Mononuclear cell (primary cell): ENCODE measurements around the gene DHX30. TPM values are rescaled to one million over a fixed set of nuclear protein-coding genes. Genes with fewer than 3 reads are reported as not detected.

Source experiments
- H3K27me3 ChIP-seq: 2 replicates; pipeline ENCODE4 v1.6.0; 2011; ENCODE audit warnings: low read length, control low read depth; ENCODE audit not compliant: insufficient read depth
- H3K4me1 ChIP-seq: 2 replicates; pipeline ENCODE4 v1.5.1; 2011; ENCODE audit warnings: mild to moderate bottlenecking, low read length, control low read depth; ENCODE audit not compliant: insufficient read depth
- H3K4me3 ChIP-seq: 2 replicates; pipeline ENCODE4 v1.5.1; 2011; ENCODE audit warnings: mild to moderate bottlenecking, low read length, moderate library complexity
- H3K9me3 ChIP-seq: 2 replicates; pipeline ENCODE4 v1.5.1; 2011; ENCODE audit warnings: low read depth, mild to moderate bottlenecking, control low read depth, low read length
- total RNA-seq: library from RNA; depleted of rRNA; stranded (reverse); fragments of >200 nt; gene quantifications from one replicate; pipeline ENCODE4 v1.2.3, GENCODE V29; 2012

The DHX30 gene
- total RNA-seq, 1 donor, result 49.1 TPM

DNA sequence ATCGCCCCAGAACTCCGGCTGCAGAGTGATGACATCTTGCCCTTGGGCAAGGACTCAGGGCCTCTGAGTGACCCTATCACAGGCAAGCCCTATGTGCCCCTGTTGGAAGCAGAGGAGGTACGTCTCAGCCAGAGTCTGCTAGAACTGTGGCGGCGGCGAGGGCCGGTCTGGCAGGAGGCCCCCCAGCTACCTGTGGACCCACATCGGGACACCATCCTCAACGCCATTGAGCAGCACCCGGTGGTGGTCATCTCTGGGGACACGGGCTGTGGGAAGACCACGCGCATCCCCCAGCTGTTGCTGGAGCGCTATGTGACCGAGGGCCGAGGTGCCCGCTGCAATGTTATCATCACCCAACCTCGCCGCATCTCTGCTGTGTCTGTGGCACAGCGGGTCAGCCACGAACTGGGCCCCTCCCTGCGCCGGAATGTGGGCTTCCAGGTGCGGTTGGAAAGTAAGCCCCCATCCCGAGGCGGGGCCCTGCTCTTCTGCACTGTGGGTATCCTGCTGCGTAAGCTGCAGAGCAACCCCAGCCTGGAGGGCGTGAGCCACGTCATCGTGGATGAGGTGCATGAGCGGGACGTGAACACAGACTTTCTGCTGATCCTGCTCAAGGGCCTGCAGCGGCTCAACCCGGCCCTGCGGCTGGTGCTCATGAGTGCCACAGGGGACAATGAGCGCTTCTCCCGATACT lies 43.4 kb downstream of the DHX30 start:
- no peak overlapping the region for H3K4me3 ChIP-seq
- H3K9me3 ChIP-seq, result no peaks in the 10 kb centered on the region
- no peaks in the 10 kb centered on the region for H3K27me3 ChIP-seq

DNA sequence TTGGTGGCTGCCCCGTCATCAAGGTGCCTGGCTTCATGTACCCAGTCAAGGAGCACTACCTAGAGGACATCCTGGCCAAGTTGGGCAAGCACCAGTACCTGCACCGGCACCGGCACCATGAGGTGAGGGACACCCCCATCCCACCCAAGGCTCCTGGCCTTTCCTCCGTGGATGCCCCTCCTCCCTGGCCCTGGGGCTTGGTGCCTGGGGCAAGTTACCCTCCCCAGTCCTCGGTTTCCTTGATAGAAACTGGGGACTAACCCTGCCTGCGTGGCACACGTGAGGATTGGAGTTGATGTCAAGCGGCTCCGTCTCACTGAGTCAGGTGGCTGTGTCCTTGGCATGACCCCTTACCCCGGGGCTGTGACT lies 43.9 kb downstream of the DHX30 start:
- Histone ChIP-seq H3K27me3 (no peaks in the 10 kb centered on the region), H3K4me1 (no peaks in the 10 kb centered on the region), H3K4me3 (no peak overlapping the region)

More for the DNA sequence above, 43.4 kb downstream of the DHX30 start:
- H3K4me1 ChIP-seq, result no peaks in the 10 kb centered on the region

GRCh38 chr3:47847260-47847659 lies 44.3 kb downstream of the DHX30 start:
- Histone ChIP-seq H3K4me1 (no peaks in the 10 kb centered on the region), H3K27me3 (no peaks in the 10 kb centered on the region), H3K9me3 (no peaks in the 10 kb centered on the region), H3K4me3 (no peak overlapping the region)

More for the DNA sequence above, 43.9 kb downstream of the DHX30 start:
- no peaks in the 10 kb centered on the region for H3K9me3 ChIP-seq

DNA sequence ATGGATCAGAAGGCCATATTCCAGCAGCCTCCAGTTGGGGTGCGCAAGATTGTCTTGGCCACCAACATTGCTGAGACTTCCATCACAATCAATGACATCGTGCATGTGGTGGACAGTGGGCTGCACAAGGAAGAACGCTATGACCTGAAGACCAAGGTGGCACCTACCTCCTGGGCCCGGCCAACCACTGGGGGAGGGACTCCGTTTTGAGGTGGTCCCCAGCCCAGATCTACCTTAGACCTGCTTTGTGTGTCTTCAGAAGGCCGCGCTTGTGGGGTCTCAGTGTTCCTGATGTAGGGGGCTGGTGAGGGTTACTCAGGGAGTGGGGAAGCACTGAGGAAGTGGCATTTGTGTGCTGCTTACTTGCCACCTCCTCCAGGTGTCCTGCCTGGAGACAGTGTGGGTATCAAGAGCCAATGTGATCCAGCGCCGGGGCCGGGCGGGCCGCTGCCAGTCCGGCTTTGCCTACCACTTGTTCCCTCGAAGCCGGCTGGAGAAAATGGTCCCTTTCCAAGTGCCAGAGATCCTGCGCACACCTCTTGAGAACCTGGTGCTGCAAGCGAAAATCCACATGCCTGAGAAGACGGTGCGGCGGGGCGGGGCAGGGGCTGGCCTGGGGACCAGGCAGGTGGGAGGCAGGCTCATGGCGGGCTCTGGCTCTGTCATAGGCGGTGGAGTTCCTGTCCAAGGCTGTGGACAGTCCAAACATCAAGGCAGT lies 45.0 kb downstream of the DHX30 start:
- Histone ChIP-seq H3K9me3 (no peaks in the 10 kb centered on the region), H3K4me3 (no peak overlapping the region), H3K4me1 (no peaks in the 10 kb centered on the region), H3K27me3 (no peaks in the 10 kb centered on the region)

- H3K4me3 ChIP-seq, result no peak overlapping the region
Measured at GRCh38 chr3:47848599-47849117, 45.7 kb downstream of the DHX30 start.

DNA sequence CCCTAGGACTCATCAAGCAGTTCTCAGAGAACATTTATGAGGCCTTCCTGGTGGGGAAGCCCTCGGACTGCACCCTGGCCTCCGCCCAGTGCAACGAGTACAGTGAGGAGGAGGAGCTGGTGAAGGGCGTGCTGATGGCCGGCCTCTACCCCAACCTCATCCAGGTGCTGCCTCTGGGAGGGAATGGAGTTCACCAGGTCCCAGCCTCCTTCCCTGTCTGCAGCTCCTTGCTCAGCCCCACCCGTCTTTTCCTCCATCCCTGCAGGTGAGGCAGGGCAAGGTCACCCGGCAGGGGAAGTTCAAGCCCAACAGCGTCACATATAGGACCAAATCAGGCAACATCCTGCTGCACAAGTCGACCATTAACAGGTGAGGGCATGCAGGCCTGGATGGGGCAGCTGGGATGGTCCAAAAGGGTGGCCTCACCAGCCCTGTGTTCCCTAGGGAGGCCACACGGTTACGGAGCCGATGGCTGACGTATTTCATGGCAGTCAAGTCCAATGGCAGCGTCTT lies 46.3 kb downstream of the DHX30 start:
- H3K4me3 ChIP-seq, result no peak overlapping the region
- H3K9me3 ChIP-seq, result no peaks in the 10 kb centered on the region
- no peaks in the 10 kb centered on the region for H3K4me1 ChIP-seq
- H3K27me3 ChIP-seq, result no peaks in the 10 kb centered on the region

More at GRCh38 chr3:47848599-47849117, 45.7 kb downstream of the DHX30 start:
- H3K9me3 ChIP-seq, result no peaks in the 10 kb centered on the region
- H3K4me1 ChIP-seq, result no peaks in the 10 kb centered on the region
- H3K27me3 ChIP-seq, result no peaks in the 10 kb centered on the region

DNA sequence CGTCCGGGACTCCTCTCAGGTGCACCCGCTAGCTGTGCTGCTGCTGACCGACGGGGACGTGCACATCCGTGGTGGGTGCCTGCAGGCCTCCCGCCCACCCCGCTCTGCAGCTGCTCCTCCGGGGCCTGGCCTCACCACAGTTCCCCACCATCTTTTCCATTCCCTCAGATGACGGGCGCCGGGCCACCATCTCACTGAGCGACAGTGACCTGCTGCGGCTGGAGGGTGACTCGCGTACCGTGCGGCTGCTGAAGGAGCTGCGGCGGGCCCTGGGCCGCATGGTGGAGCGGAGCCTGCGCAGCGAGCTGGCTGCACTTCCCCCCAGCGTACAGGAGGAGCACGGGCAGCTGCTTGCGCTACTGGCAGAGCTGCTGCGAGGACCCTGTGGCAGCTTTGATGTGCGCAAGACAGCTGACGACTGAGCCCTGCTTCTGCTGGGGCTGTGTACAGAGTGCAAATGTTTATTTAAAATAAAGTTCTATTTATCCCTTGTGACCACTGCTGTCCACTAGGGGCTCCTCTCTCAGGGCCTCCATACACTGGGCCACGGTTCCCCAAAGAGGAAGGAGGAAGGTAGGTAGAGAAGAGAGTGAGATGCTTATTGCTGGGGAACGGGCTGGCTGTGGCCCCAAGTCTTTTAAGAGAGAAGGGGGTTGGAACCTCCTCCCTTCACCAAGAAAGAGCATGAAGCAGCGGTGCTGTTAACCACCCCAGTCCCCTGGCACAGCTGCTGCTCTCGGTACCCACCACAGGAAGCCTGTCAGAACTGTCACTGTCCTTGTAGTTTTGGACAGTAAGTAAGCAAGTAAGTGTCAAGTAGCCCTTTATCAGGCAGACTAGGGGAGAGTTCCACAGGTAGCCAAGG lies 47.0 kb downstream of the DHX30 start:
- Histone ChIP-seq H3K27me3 (no peaks in the 10 kb centered on the region), H3K4me3 (no peak overlapping the region), H3K9me3 (no peaks in the 10 kb centered on the region), H3K4me1 (no peaks in the 10 kb centered on the region)

GRCh38 chr3:47850564-47851410 lies 47.8 kb downstream of the DHX30 start:
- H3K27me3 ChIP-seq, result no peaks in the 10 kb centered on the region
- H3K4me3 ChIP-seq, result no peak overlapping the region
- no peaks in the 10 kb centered on the region for H3K9me3 ChIP-seq
- H3K4me1 ChIP-seq, result no peaks in the 10 kb centered on the region

- Histone ChIP-seq H3K4me3 (no peak overlapping the region), H3K4me1 (no peaks in the 10 kb centered on the region), H3K9me3 (no peaks in the 10 kb centered on the region), H3K27me3 (no peaks in the 10 kb centered on the region)
Measured at GRCh38 chr3:47851888-47852603, 49.1 kb downstream of the DHX30 start.

DNA sequence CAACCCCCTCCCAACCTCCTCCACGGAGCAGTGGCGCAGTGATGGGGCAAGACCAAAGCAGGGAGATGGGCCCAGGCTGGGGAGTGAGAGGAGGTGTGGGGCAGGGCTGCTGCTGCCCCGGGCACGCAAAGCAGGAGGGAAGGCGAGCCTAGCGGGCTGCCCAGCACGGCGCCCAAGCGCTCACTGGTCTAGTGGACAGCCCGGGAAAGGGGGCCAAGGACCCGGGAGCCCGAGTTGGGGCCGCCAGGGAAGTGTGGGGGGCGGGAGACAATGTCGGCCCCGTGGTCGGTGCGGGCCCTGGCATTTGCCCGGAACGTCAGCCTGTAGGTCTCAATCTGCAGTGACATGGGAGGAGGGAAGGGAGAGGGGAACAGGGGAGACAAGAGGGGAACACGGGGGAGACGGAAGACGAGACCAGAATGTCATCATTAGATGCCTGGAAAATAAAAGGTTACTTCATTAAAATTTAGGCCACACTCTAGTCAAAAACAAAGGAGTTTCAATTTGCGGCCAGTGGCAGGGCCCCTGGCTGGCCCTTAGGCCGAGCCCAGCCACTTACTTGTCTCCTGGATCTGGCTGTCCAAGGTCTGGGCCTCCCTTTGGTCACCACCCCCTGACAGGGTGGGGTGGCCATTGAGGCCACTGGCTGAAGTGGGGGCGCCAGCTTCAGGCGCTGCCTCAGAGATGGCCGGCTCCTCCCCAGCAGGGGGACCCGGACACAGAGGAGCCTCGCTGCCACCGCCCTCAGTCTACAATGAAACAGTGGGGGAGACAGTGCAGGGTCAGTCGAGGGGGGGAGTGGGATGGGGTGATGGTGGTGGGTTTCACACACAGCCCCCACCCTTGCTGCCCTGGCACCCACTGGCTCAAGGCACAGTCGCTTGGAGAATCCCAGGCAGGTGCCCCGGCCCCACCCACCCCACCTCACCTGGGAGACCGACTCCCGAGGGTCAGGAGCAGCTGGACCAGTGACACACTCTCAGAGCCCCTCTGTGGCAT lies 50.0 kb downstream of the DHX30 start:
- Histone ChIP-seq H3K4me3 (no peak overlapping the region), H3K9me3 (no peaks in the 10 kb centered on the region), H3K27me3 (no peaks in the 10 kb centered on the region), H3K4me1 (no peaks in the 10 kb centered on the region)

- no peaks in the 10 kb centered on the region for H3K4me1 ChIP-seq
- H3K4me3 ChIP-seq, result no peak overlapping the region
- H3K9me3 ChIP-seq, result no peaks in the 10 kb centered on the region
- H3K27me3 ChIP-seq, result no peaks in the 10 kb centered on the region
Measured at GRCh38 chr3:47854267-47854666, 51.3 kb downstream of the DHX30 start.

- no peaks in the 10 kb centered on the region for H3K4me1 ChIP-seq
- H3K27me3 ChIP-seq, result no peaks in the 10 kb centered on the region
- no peaks in the 10 kb centered on the region for H3K9me3 ChIP-seq
- H3K4me3 ChIP-seq, result no peak overlapping the region
Measured at GRCh38 chr3:47854720-47855455, 52.0 kb downstream of the DHX30 start.
